Fibroblast of villous mesenchyme (primary cell): ENCODE measurements around the gene MSANTD2. TPM values are rescaled to one million over a fixed set of nuclear protein-coding genes. Genes with fewer than 3 reads are reported as not detected.
A peak's percentile ranks its signal among the peaks of the same experiment; 100 is the strongest.

Experiments
- DNase-seq: peaks from one replicate; pipeline ENCODE4 v3.0.0-alpha.2; 2010; ENCODE audit warnings: low read depth
- H3K4me3 ChIP-seq: 2 replicates; pipeline ENCODE4 v1.5.1; 2011; ENCODE audit warnings: low read depth, mild to moderate bottlenecking, low read length
- total RNA-seq: library from RNA; depleted of rRNA; stranded (reverse); fragments of >200 nt; gene quantifications from 2 replicates; pipeline ENCODE4 v1.2.3, GENCODE V29; 2012
- TF ChIP-seq, protein P1 (sequence below): IDR thresholded peaks from 2 replicates; pipeline ENCODE4 v1.5.1; 2012; ENCODE audit warnings: low read depth, mild to moderate bottlenecking, low read length; ENCODE audit not compliant: insufficient read depth

The MSANTD2 gene
- total RNA-seq, 1 donor, result 11.2 TPM

DNA sequence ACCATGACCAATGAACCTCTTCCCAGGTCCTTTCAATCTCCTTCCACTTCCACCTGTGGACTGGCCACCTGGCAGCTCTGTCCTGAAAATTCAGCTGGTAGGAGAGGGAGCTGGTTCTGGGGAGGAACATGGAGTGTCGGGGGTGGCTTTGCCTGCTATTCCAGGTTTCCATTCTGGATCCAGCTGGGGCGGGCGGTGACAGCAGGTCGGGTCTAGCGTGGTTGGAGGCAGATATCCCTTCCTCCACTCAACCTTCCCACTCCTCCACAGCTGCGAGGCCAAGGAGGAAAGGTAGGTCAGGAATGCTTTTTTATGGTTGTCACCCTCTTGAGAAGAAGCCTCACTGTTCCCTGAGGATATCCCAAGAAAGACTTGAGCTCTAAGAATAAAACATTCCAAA lies 57.2 kb downstream of the MSANTD2 start:
- no peak overlapping the region for H3K4me3 ChIP-seq
- TF ChIP-seq, protein P1, sequence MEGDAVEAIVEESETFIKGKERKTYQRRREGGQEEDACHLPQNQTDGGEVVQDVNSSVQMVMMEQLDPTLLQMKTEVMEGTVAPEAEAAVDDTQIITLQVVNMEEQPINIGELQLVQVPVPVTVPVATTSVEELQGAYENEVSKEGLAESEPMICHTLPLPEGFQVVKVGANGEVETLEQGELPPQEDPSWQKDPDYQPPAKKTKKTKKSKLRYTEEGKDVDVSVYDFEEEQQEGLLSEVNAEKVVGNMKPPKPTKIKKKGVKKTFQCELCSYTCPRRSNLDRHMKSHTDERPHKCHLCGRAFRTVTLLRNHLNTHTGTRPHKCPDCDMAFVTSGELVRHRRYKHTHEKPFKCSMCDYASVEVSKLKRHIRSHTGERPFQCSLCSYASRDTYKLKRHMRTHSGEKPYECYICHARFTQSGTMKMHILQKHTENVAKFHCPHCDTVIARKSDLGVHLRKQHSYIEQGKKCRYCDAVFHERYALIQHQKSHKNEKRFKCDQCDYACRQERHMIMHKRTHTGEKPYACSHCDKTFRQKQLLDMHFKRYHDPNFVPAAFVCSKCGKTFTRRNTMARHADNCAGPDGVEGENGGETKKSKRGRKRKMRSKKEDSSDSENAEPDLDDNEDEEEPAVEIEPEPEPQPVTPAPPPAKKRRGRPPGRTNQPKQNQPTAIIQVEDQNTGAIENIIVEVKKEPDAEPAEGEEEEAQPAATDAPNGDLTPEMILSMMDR, result no peak
- DNase-seq, result no peak

DNA sequence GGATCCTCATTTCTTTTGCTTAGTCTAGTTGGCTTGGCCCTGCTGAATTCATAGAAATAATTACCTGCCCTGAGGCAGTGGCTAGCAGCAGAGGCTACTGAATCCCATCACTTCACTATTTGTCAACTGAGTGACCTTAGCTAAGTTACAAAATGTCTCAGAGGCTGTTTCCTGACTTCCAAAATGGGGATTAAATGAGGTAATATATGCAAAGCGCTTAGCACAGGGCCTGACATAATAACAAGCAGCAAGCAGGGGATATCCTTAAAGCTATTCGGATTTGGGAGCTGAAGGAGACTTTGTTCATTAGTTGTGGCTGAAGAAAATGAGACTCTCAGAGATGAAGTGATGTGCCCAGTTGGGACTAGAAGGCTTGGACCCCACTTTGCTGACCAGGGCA lies 57.7 kb downstream of the MSANTD2 start:
- no peak for DNase-seq
- TF ChIP-seq, protein P1, result no peak
- H3K4me3 ChIP-seq, result no peak overlapping the region

DNA sequence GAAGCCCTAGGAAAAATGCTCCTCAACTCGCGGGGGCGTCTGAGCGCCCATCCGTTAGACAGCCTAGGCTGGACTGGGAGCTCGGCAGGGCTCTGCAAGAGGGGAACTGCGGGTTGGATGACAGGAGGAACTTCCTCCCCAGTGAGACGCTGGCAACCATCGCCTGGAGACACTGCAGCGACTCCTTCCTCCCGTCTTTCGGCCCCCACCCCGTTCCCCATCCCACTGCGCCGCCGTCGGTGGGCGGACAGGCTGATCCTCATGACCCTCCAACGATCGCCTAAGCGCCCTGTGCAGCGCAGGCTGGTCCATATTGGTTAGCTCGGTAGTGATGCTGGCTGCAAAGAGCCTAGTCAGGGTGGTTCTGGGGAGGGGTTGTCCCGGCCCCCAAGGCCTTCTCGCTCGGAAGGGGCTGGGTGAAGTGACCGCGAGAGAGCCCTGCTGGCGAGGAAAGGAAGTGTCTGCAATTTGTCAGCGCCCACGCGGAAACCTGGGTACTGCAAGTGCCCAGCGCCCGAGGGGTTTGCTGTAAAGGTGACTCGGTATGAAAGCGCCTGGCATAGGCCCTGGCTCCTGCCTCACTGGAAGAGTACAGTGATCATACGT lies 59.8 kb downstream of the MSANTD2 start:
- TF ChIP-seq, protein P1, result peak; percentile 53
- no peak for DNase-seq
- H3K4me3 ChIP-seq, result peak overlapping the region; percentile 66

DNA sequence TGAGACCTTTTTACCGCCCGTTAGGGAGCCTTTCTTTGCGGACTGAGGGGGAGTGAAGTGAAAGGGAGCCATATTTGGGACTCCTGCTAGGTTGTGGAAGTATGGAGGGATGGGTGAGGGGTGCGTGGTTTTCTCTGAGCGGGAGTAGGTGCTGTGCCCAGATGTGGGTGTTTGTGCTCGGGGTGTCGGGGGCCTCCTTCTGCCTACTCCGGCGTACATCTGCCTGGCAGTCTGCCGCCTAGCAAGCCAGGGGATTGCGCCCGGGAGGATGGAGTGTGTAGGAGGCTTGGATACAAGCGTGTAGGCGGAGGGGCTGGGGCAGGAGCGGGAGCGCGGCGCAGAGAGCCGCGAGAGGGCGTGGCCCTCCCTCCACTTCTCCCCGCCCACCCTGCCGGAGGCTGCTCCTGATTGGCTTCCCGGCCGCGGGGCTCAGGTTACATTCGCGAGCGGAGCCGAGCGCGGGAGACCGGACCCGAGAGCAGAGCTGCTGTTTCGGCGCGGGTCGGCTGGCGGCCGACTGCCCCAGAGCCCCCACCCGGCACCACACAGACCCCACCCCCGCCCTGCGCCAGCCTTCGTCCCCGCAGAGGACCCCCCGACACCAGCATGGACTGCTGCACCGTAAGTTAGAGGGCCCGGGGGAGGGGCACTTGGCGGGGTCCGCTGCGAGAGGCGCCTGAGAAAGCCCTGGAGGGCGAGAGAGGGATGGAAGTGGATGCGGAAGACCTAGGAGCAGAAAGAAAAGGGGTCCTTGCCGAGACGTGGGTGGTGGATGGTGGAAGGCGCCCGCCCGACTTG lies 60.5 kb downstream of the MSANTD2 start, which contains the start of gene NRGN:
Gene NRGN (plus strand): TSS at position 464 of the 798 bp plus-strand sequence. CDS start 143 bp downstream, at position 607.
- peak within 1 kb of the TSS; percentile 66 for H3K4me3 ChIP-seq
- TF ChIP-seq, protein P1, result no peak
- peak; percentile 83 for DNase-seq

DNA sequence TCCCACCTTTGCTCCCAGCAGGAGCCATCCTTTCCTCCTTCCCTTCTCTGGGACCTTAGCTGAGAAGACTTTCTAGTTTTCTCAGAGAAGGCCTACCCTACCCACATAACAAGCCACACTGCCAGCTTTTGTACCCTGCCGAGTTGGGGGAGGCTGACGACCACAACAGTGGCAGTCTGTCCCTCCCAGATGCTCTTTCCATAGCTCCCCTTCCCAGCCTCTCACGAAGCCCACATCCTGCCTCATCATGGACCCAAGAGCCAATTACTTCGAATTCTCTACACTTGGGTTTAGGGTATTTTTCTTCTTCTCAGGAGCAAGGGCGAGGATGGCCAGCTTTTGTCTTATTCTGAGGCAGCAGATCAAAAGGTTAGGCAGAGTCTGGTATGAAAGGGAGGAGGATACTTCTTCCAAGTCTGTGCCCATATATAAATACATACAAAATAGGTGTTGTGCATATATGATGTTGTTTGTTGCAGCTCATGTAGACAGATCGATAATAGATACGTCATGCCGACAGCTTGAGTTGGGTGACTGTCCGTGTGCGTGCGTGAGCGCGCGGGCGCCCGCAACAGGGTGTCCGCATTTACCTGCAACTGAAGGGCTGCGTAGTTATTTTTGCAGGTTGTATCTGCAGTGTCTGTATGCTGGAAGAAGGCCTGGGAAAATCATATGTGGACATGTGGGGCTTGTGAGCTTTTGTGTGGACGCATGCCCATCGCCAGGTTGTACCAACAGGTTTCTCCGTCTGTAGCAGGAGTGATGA lies 61.3 kb downstream of the MSANTD2 start:
- TF ChIP-seq, protein P1, result no peak
- H3K4me3 ChIP-seq, result peak overlapping the region; percentile 66

DNA sequence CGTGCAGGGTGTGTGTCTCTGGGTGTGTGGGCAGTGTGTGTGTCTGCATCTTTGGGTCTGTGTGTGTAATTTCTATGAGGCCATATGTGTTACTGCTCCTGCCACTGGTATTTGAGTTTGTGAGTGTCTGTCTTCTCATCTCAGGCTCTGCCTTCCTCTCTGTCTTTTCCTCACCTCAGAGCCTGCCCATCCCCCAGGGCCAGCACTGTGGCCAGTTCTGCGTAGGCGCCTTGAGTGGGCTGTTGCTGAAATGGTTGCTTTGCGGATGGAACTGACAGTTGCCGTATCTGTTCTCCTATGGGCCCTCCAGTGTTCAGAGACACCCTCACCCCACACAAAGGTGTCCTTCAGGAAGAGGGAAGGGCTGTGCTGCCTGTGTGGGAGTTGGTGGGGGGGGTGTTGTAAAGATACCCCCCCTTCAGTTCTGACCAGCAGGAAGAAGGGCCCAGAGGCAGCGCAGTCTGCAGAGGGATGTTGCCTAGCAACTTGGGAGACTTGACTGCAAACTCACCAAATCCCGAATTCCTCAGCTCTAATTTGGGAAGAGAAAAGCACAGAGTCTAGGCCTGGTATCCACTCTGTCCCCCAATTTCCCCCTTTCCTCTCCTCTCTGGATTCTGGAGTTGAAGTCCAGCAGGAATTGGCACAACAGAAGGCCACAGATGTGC lies 62.4 kb downstream of the MSANTD2 start:
- no peak for DNase-seq
- H3K4me3 ChIP-seq, result no peak overlapping the region
- TF ChIP-seq, protein P1, result no peak

More for the DNA sequence above, 61.3 kb downstream of the MSANTD2 start:
- no peak for DNase-seq
